ENCODE measurements around the gene FBP2. TPM values are rescaled to one million over a fixed set of nuclear protein-coding genes. Genes with fewer than 3 reads are reported as not detected.

Gene FBP2
- total and polyA plus RNA-seq, 2 of the 4 experiments (the other 2 are of a cell fraction) = not detected

DNA sequence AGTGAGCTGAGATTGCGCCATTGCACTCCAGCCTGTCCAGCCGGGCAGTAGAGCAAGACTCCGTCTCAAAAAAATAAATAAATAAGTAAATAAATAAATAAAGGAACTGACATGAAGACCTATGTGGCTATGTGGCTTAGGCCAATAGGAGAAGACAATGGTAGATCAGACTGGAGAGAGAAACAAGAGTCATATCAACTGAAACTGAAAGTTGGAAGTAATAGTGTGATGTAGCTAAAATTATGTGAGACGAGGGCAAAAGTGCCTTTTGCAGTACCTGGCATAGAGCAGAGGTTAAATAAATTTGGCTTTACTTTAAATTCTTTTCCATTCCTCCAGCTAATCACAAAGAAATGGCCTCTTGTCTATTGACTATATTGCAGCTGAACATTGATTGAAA is 7.3 kb downstream of the FBP2 start:
- Histone ChIP-seq H2BK20ac (ENCODE audit: low read depth, low read length) (no peak overlapping the region), H3K4me1 (ENCODE audit: control insufficient read depth, insufficient read depth, low read length) (no peaks in the 10 kb centered on the region), H4K8ac (ENCODE audit: low read depth in 2 of 2, low read length in 2 of 2) (no peak overlapping the region), H3K27me3 (ENCODE audit: control insufficient read depth, insufficient read depth, low read length) (no peaks in the 10 kb centered on the region; the same call in 1 of the 2 replicates), H3K9me3 (ENCODE audit: control insufficient read depth, insufficient read depth, low read length) (no peaks in the 10 kb centered on the region), H3K36me3 (ENCODE audit: control insufficient read depth, insufficient read depth, low read length) (no peaks in the 10 kb centered on the region), H3K27ac (ENCODE audit: insufficient read depth, low read length) (no peak overlapping the region), H2BK5ac (ENCODE audit: low read depth, low read length, poor library complexity, severe bottlenecking) (no peak overlapping the region), H3K56ac (ENCODE audit: extremely low read depth, insufficient read depth, low read length) (no peak overlapping the region), H2AFZ (replicated peaks; ENCODE audit: low read length, poor library complexity) (no peak overlapping the region), H3K9ac (ENCODE audit: low read depth, low read length) (no peak overlapping the region), H2AK9ac (replicated peaks; ENCODE audit: low read depth, low read length, poor library complexity) (no peak overlapping the region), H2BK120ac (ENCODE audit: low read depth, low read length) (no peak overlapping the region), H3K9me1 (ENCODE audit: insufficient read depth, low read length) (no peaks in the 10 kb centered on the region), H4K20me1 (ENCODE audit: insufficient read depth, low read length) (no peaks in the 10 kb centered on the region), H3K18ac (ENCODE audit: low read depth, low read length) (no peak overlapping the region), H3K23ac (ENCODE audit: low read depth, low read length) (no peak overlapping the region), H2AK5ac (ENCODE audit: low read depth, low read length) (no peak overlapping the region), H3K4ac (ENCODE audit: low read depth, low read length) (no peak overlapping the region), H3K4me3 (ENCODE audit: insufficient read depth, low read depth, low read length) (no peak overlapping the region), H4K91ac (ENCODE audit: insufficient read depth, low read depth, low read length) (no peak overlapping the region), H2BK15ac (ENCODE audit: low read depth, low read length) (no peak overlapping the region), H3K79me1 (ENCODE audit: low read depth in 1 of 2, low read length in 2 of 2) (no peaks in the 10 kb centered on the region), H3K4me2 (ENCODE audit: low read depth, low read length) (peak overlapping the region; percentile 37; the same call in 1 of the 2 replicates), H3K14ac (replicated peaks; ENCODE audit: low read depth, low read length) (no peak overlapping the region), H4K5ac (ENCODE audit: low read depth, low read length) (no peak overlapping the region)
- in situ Hi-C loops (cut with MboI; ENCODE audit: low sequenced_read_pairs) (no loop called here), dilution Hi-C loops (cut with HindIII; ENCODE audit: low sequenced_read_pairs, unreplicated experiment) (no loop called here), intact Hi-C loops (cut with micrococcal nuclease) (no loop called here)
- no CpG with 5 or more reads among the region's 4 CpGs for WGBS, 2 experiments (ENCODE audit: extremely low coverage in 2 of 2, insufficient read length in 1 of 2)
- no peak for TF ChIP-seq RAD21 (IDR thresholded peaks at IDR 0.05; ENCODE audit: low read length)
- no peak for TF ChIP-seq POLR2A (IDR thresholded peaks at IDR 0.05; ENCODE audit: low read depth, low read length)
- POLR2A ChIA-PET (ENCODE audit: unreplicated experiment) = no interaction called here
- no TSS peak for BruUV-seq (replicated peaks)
- ATAC-seq (ENCODE audit: low read depth) (peak; percentile 27; the same call in 1 of the 2 replicates), DNase-seq (no peak)
- CTCF ChIA-PET = no interaction called here

Data from IMR-90 (cell line).